Ectodermal cell (in vitro differentiated cells): ENCODE measurements around the gene COPS9.

ENCODE experiments used
- H3K27ac ChIP-seq: 2 replicates; pipeline ENCODE4 v1.7.0; 2013; ENCODE audit warnings: mild to moderate bottlenecking, low read depth, low read length; ENCODE audit not compliant: insufficient read depth, poor library complexity, severe bottlenecking
- H3K27me3 ChIP-seq: 2 replicates; pipeline ENCODE4 v1.7.0; 2013; ENCODE audit warnings: mild to moderate bottlenecking, low read length; ENCODE audit not compliant: insufficient read depth, control insufficient read depth, poor library complexity, severe bottlenecking
- H3K36me3 ChIP-seq: one replicate; pipeline ENCODE4 v1.7.0; 2013; ENCODE audit warnings: low read length; ENCODE audit not compliant: control insufficient read depth, insufficient read depth
- H3K4me1 ChIP-seq: one replicate; pipeline ENCODE4 v1.7.0; 2013; ENCODE audit warnings: low read length; ENCODE audit not compliant: control insufficient read depth, insufficient read depth
- H3K4me3 ChIP-seq: 2 replicates; pipeline ENCODE4 v1.7.0; 2013; ENCODE audit warnings: low read depth, low read length, control low read depth; ENCODE audit not compliant: insufficient read depth
- H3K9me3 ChIP-seq: 2 replicates; pipeline ENCODE4 v1.7.0; 2013; ENCODE audit warnings: mild to moderate bottlenecking, low read length, moderate library complexity; ENCODE audit not compliant: control insufficient read depth
- WGBS, 2 experiments: methylation state at CpG; one replicate each; pipeline ENCODE4 v1.1.7; 2013; ENCODE audit warnings: missing lambda C conversion rate in 2 of 2; 5-methylcytosine and 5-hydroxymethylcytosine counted together

Gene COPS9

GRCh38 chr2:240142859-240143258 lies 6.8 kb upstream of the COPS9 start:
- Histone ChIP-seq H3K27me3 (no peaks in the 10 kb centered on the region), H3K4me1 (peaks cover 16% of the 10 kb centered on the region), H3K27ac (no peak overlapping the region), H3K4me3 (no peak overlapping the region), H3K36me3 (no peaks in the 10 kb centered on the region), H3K9me3 (no peaks in the 10 kb centered on the region)
- WGBS, 2 experiments = 92 to 94% methylated on average over 5 of the region's 5 CpGs

GRCh38 chr2:240142256-240142775 lies 6.2 kb upstream of the COPS9 start:
- Histone ChIP-seq H3K9me3 (no peaks in the 10 kb centered on the region), H3K27me3 (peaks cover 4% of the 10 kb centered on the region), H3K27ac (no peak overlapping the region), H3K36me3 (no peaks in the 10 kb centered on the region), H3K4me1 (peaks cover 16% of the 10 kb centered on the region), H3K4me3 (no peak overlapping the region)
- 88 to 90% methylated on average over 16 of the region's 16 CpGs for WGBS, 2 experiments

GRCh38 chr2:240141736-240142135 lies 5.6 kb upstream of the COPS9 start:
- H3K36me3 ChIP-seq = no peaks in the 10 kb centered on the region
- WGBS, 2 experiments = 92 to 93% methylated on average over 14 of the region's 14 CpGs
- H3K4me1 ChIP-seq = peaks cover 16% of the 10 kb centered on the region
- no peak overlapping the region for H3K27ac ChIP-seq
- H3K4me3 ChIP-seq = no peak overlapping the region
- peaks cover 9% of the 10 kb centered on the region for H3K27me3 ChIP-seq
- no peaks in the 10 kb centered on the region for H3K9me3 ChIP-seq

DNA sequence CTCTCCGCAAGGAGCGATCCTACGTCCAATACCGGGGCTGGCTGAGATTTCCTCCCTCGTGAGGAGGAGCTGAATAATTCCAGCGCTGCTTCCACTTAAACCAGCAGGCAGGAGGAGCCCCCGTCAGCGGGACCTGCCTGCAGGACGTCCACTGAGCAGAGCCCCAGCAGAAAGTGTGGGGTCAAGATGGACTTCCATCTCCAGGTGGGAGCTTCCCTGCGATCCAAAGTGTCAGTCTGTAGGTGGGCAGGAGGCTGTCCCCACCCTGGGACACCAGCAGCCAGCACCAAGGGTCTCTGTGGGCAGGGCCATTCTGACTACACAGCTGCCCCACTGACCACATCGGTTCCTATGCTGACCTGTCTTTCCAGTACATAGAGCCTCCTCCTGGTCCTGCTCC lies 4.8 kb upstream of the COPS9 start:
- Histone ChIP-seq H3K27me3 (peaks cover 15% of the 10 kb centered on the region), H3K4me1 (peaks cover 16% of the 10 kb centered on the region), H3K9me3 (no peaks in the 10 kb centered on the region), H3K4me3 (no peak overlapping the region), H3K36me3 (no peaks in the 10 kb centered on the region), H3K27ac (no peak overlapping the region)
- 85 to 88% methylated on average over 11 of the region's 11 CpGs for WGBS, 2 experiments

- Histone ChIP-seq H3K9me3 (no peaks in the 10 kb centered on the region), H3K4me1 (peaks cover 16% of the 10 kb centered on the region), H3K4me3 (peak within 1 kb of the TSS; percentile 1), H3K27ac (no peak within 1 kb of the TSS), H3K27me3 (peaks cover 15% of the 10 kb centered on the region), H3K36me3 (no peaks in the 10 kb centered on the region)
- 81 to 82% methylated on average over 5 of the region's 5 CpGs for WGBS, 2 experiments
Measured at GRCh38 chr2:240140511-240140910, 4.4 kb upstream of the COPS9 start, which contains the start of gene OTOS. TSS of gene OTOS (minus strand) at chr2:240140658. CDS start at chr2:240140326, 332 bp downstream.

DNA sequence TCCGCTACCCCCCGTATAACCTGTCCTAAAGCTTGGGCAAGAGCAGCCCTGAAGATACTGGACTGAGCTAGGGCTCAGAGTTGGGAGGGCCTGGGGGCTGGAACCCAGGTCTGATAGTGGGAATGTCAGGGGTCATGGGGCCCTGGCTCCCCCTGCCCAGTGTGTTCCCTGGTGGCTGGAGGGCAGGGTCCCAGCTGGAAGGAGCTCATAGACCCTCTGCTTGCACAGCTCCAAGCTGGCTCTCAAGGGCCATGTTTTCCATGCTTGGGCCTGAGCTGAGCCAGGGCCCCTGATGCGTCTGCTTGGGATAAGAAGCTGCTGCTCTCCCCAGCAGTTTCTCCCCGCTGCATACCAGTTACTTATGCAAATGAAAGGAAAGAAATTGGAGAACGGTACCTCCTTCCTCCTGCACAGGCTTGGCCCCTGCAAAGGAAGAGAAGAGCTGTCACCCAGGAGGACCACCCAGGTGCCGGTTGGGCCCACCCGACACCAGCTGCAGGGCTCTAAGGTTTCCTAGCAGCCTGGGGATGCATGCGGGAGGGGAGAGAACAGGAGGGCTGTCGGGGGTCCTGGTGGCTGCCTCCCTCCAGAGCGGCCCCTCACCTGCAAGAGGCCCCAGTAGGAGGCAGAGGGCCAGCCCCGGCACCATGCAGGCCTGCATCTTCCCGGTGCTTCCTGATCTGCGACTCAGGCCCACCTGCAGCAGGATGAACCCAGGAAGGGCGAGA lies 3.7 kb upstream of the COPS9 start:
- Histone ChIP-seq H3K4me3 (peak overlapping the region; percentile 1), H3K9me3 (no peaks in the 10 kb centered on the region), H3K27ac (no peak overlapping the region), H3K4me1 (peaks cover 22% of the 10 kb centered on the region), H3K36me3 (no peaks in the 10 kb centered on the region), H3K27me3 (peaks cover 15% of the 10 kb centered on the region)
- WGBS, 2 experiments = 44 to 50% methylated on average over 14 of the region's 14 CpGs

- Histone ChIP-seq H3K27ac (no peak overlapping the region), H3K4me1 (peaks cover 22% of the 10 kb centered on the region), H3K9me3 (no peaks in the 10 kb centered on the region), H3K27me3 (peaks cover 15% of the 10 kb centered on the region), H3K36me3 (no peaks in the 10 kb centered on the region), H3K4me3 (no peak overlapping the region)
- 94 to 96% methylated on average over 15 of the region's 15 CpGs for WGBS, 2 experiments
Measured at GRCh38 chr2:240139011-240139441, 2.9 kb upstream of the COPS9 start.

GRCh38 chr2:240138254-240138984 lies 2.3 kb upstream of the COPS9 start:
- H3K36me3 ChIP-seq = no peaks in the 10 kb centered on the region
- H3K27ac ChIP-seq = no peak overlapping the region
- peaks cover 22% of the 10 kb centered on the region for H3K4me1 ChIP-seq
- H3K4me3 ChIP-seq = no peak overlapping the region
- WGBS, 2 experiments = 90 to 94% methylated on average over 9 of the region's 9 CpGs
- peaks cover 15% of the 10 kb centered on the region for H3K27me3 ChIP-seq
- H3K9me3 ChIP-seq = no peaks in the 10 kb centered on the region

DNA sequence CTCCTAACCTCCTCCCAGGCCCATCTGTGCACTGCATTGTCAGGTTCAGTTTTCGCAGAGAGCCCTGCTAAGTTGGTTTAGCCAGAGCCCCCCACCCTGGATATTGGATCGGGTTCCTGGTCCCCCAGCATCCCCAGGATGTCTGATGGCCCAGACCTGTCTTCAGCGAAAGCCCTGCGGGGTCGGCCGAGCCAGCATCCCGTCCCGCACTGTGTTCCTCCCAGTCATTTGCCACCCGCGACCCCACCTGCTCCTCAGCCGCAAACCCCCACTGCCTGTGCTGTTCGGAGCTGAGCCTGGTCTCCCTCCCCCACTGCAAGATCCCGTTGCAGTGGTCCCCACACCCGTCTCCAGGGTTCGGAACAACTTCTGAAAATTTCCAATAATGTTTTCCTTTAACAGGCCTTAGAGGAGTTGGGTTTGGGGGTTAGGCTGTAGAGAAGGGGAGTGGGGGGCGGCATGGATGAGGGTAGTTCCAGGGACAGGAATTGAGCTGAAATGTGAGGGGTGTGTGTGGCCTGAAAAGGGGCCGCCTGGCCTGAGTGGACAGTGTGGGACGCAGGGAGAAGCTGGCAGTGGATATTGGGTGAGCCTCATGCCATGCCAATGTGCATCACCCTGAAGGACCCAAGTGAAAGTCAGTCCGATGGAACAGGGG lies 1.6 kb upstream of the COPS9 start:
- 92 to 93% methylated on average over 19 of the region's 19 CpGs for WGBS, 2 experiments

More for the DNA sequence above, 1.6 kb upstream of the COPS9 start:
- peaks cover 3% of the 10 kb centered on the region for H3K36me3 ChIP-seq
- H3K9me3 ChIP-seq = no peaks in the 10 kb centered on the region
- H3K27ac ChIP-seq = no peak overlapping the region
- peaks cover 15% of the 10 kb centered on the region for H3K27me3 ChIP-seq
- H3K4me1 ChIP-seq = peaks cover 22% of the 10 kb centered on the region
- no peak overlapping the region for H3K4me3 ChIP-seq
